ENCODE data around the gene PGLYRP1.

The PGLYRP1 gene

GRCh38 chr19:46049597-46049996 is 26.7 kb upstream of the PGLYRP1 start:
- in situ Hi-C loops (cut with HindIII; ENCODE audit: low pct_ligation_motif_present, low sequenced_read_pairs) = no loop called here
- no peak for DNase-seq
- Histone ChIP-seq H3K27ac (no peak overlapping the region), H3K4me3 (ENCODE audit: low read depth, low read length) (no peak overlapping the region), H3K27me3 (replicated peaks) (peaks cover 34% of the 10 kb centered on the region), H3K36me3 (replicated peaks) (no peaks in the 10 kb centered on the region)
- TF ChIP-seq CTCF (IDR thresholded peaks at IDR 0.05; ENCODE audit: low read depth, low read length, missing control alignments) = peak; percentile 9

- no peak for DNase-seq
- peaks cover 25% of the 10 kb centered on the region for H3K27me3 ChIP-seq (replicated peaks)
- H3K36me3 ChIP-seq (replicated peaks) = no peaks in the 10 kb centered on the region
- no peak for TF ChIP-seq CTCF (IDR thresholded peaks at IDR 0.05; ENCODE audit: low read depth, low read length, missing control alignments)
- no peak overlapping the region for H3K27ac ChIP-seq
- H3K4me3 ChIP-seq (ENCODE audit: low read depth, low read length) = no peak overlapping the region
- in situ Hi-C loops (cut with HindIII; ENCODE audit: low pct_ligation_motif_present, low sequenced_read_pairs) = no loop called here
Measured at GRCh38 chr19:46043519-46043918, 20.7 kb upstream of the PGLYRP1 start.

- Histone ChIP-seq H3K27ac (no peak overlapping the region), H3K36me3 (replicated peaks) (no peaks in the 10 kb centered on the region), H3K4me3 (ENCODE audit: low read depth, low read length) (no peak overlapping the region), H3K27me3 (replicated peaks) (peaks cover 22% of the 10 kb centered on the region)
- no peak for DNase-seq
- in situ Hi-C loops (cut with HindIII; ENCODE audit: low pct_ligation_motif_present, low sequenced_read_pairs) = no loop called here
- no peak for TF ChIP-seq CTCF (IDR thresholded peaks at IDR 0.05; ENCODE audit: low read depth, low read length, missing control alignments)
Measured at GRCh38 chr19:46042252-46042883, 19.5 kb upstream of the PGLYRP1 start.

GRCh38 chr19:46040952-46041500 is 18.2 kb upstream of the PGLYRP1 start, which contains the start of gene IGFL4:
TSS of gene IGFL4 (minus strand) at chr19:46041002. CDS start at chr19:46040962, 40 bp downstream.
- in situ Hi-C loops (cut with HindIII; ENCODE audit: low pct_ligation_motif_present, low sequenced_read_pairs) = no loop called here
- peaks cover 25% of the 10 kb centered on the region for H3K27me3 ChIP-seq (replicated peaks)
- H3K36me3 ChIP-seq (replicated peaks) = no peaks in the 10 kb centered on the region
- no peak for DNase-seq
- no peak within 1 kb of the TSS for H3K4me3 ChIP-seq (ENCODE audit: low read depth, low read length)
- no peak within 1 kb of the TSS for H3K27ac ChIP-seq
- TF ChIP-seq CTCF (IDR thresholded peaks at IDR 0.05; ENCODE audit: low read depth, low read length, missing control alignments) = no peak

GRCh38 chr19:46040125-46040524 is 17.3 kb upstream of the PGLYRP1 start:
- peaks cover 22% of the 10 kb centered on the region for H3K27me3 ChIP-seq (replicated peaks)
- in situ Hi-C loops (cut with HindIII; ENCODE audit: low pct_ligation_motif_present, low sequenced_read_pairs) = no loop called here
- H3K4me3 ChIP-seq (ENCODE audit: low read depth, low read length) = no peak overlapping the region
- no peaks in the 10 kb centered on the region for H3K36me3 ChIP-seq (replicated peaks)
- TF ChIP-seq CTCF (IDR thresholded peaks at IDR 0.05; ENCODE audit: low read depth, low read length, missing control alignments) = no peak
- no peak for DNase-seq
- no peak overlapping the region for H3K27ac ChIP-seq

- Histone ChIP-seq H3K27me3 (replicated peaks) (peaks cover 22% of the 10 kb centered on the region), H3K27ac (no peak overlapping the region), H3K4me3 (ENCODE audit: low read depth, low read length) (no peak overlapping the region), H3K36me3 (replicated peaks) (no peaks in the 10 kb centered on the region)
- in situ Hi-C loops (cut with HindIII; ENCODE audit: low pct_ligation_motif_present, low sequenced_read_pairs) = no loop called here
- TF ChIP-seq CTCF (IDR thresholded peaks at IDR 0.05; ENCODE audit: low read depth, low read length, missing control alignments) = no peak
- no peak for DNase-seq
Measured at GRCh38 chr19:46036744-46037128, 13.9 kb upstream of the PGLYRP1 start.

Measured in brain microvascular endothelial cell (primary cell).